Nephron (organoid): Measurements from ENCODE around the gene KL.

Source experiments
- H3K27ac Mint-ChIP-seq, 3 experiments: 2 replicates each; pipeline ENCODE4 v1.8.0; 2020; ENCODE audit warnings: mixed read lengths in 3 of 3, mild to moderate bottlenecking in 2 of 3, moderate library complexity in 1 of 3
- H3K27me3 Mint-ChIP-seq: 2 replicates; pipeline ENCODE4 v1.8.0; 2021; ENCODE audit warnings: low read depth, mild to moderate bottlenecking, moderate library complexity, mixed read lengths
- H3K36me3 Mint-ChIP-seq: 2 replicates; pipeline ENCODE4 v1.8.0; 2020; ENCODE audit warnings: low read depth, mixed read lengths
- H3K4me1 Mint-ChIP-seq: 2 replicates; pipeline ENCODE4 v1.8.0; 2020; ENCODE audit warnings: mixed read lengths
- H3K4me3 Mint-ChIP-seq, 3 experiments: 2 replicates each; pipeline ENCODE4 v1.8.0; 2020; ENCODE audit warnings: mild to moderate bottlenecking in 3 of 3, mixed read lengths in 3 of 3, moderate library complexity in 2 of 3
- H3K9me3 Mint-ChIP-seq: 2 replicates; pipeline ENCODE4 v1.8.0; 2020; ENCODE audit warnings: mixed read lengths
- CTCF ChIP-seq, 3 experiments: fragments of 200-600 bp; sonication (generic); IDR thresholded peaks; one replicate each; pipeline ENCODE4 v1.5.0; 2021; ENCODE audit warnings: antibody characterized with exemption in 3 of 3; ENCODE audit not compliant: unreplicated experiment in 3 of 3

Gene KL

GRCh38 chr13:33032037-33032625 lies 15.9 kb downstream of the KL start:
- peak overlapping the region in 1 of 3 experiments; percentile 53 for H3K27ac Mint-ChIP-seq
- H3K36me3 Mint-ChIP-seq: no peaks in the 10 kb centered on the region
- peaks cover 2% of the 10 kb centered on the region for H3K9me3 Mint-ChIP-seq
- H3K4me3 Mint-ChIP-seq: no peak overlapping the region
- TF ChIP-seq CTCF (IDR thresholded peaks at IDR 0.05; ENCODE audit: unreplicated experiment in 3 of 3): no peak
- peaks cover 4% of the 10 kb centered on the region for H3K27me3 Mint-ChIP-seq
- H3K4me1 Mint-ChIP-seq: peaks cover 31% of the 10 kb centered on the region

GRCh38 chr13:33033051-33033812 lies 17.0 kb downstream of the KL start:
- no peak overlapping the region for H3K4me3 Mint-ChIP-seq
- peak overlapping the region; percentile 4 to 53 (median 34) for H3K27ac Mint-ChIP-seq
- H3K36me3 Mint-ChIP-seq: no peaks in the 10 kb centered on the region
- TF ChIP-seq CTCF (IDR thresholded peaks at IDR 0.05; ENCODE audit: unreplicated experiment in 3 of 3): no peak
- H3K9me3 Mint-ChIP-seq: peaks cover 2% of the 10 kb centered on the region
- H3K4me1 Mint-ChIP-seq: peaks cover 31% of the 10 kb centered on the region
- peaks cover 4% of the 10 kb centered on the region for H3K27me3 Mint-ChIP-seq

- TF ChIP-seq CTCF (IDR thresholded peaks at IDR 0.05; ENCODE audit: unreplicated experiment in 3 of 3): no peak
- Mint-ChIP-seq H3K4me1 (peaks cover 25% of the 10 kb centered on the region), H3K4me3 (no peak overlapping the region), H3K27me3 (peaks cover 4% of the 10 kb centered on the region), H3K9me3 (peaks cover 2% of the 10 kb centered on the region), H3K36me3 (no peaks in the 10 kb centered on the region), H3K27ac (peak overlapping the region in 2 of 3 experiments; percentile 55 to 83)
Measured at GRCh38 chr13:33033986-33034385, 17.8 kb downstream of the KL start.

GRCh38 chr13:33034882-33035520 lies 18.8 kb downstream of the KL start:
- no peak for TF ChIP-seq CTCF (IDR thresholded peaks at IDR 0.05; ENCODE audit: unreplicated experiment in 3 of 3)
- peaks cover 21% of the 10 kb centered on the region for H3K4me1 Mint-ChIP-seq
- H3K4me3 Mint-ChIP-seq: no peak overlapping the region
- no peak overlapping the region for H3K27ac Mint-ChIP-seq
- no peaks in the 10 kb centered on the region for H3K36me3 Mint-ChIP-seq
- peaks cover 4% of the 10 kb centered on the region for H3K27me3 Mint-ChIP-seq
- H3K9me3 Mint-ChIP-seq: peaks cover 2% of the 10 kb centered on the region

- no peak overlapping the region for H3K4me3 Mint-ChIP-seq
- H3K36me3 Mint-ChIP-seq: no peaks in the 10 kb centered on the region
- H3K9me3 Mint-ChIP-seq: peaks cover 2% of the 10 kb centered on the region
- peaks cover 10% of the 10 kb centered on the region for H3K4me1 Mint-ChIP-seq
- H3K27me3 Mint-ChIP-seq: peaks cover 4% of the 10 kb centered on the region
- TF ChIP-seq CTCF (IDR thresholded peaks at IDR 0.05; ENCODE audit: unreplicated experiment in 3 of 3): no peak
- no peak overlapping the region for H3K27ac Mint-ChIP-seq
Measured at GRCh38 chr13:33037673-33038072, 21.4 kb downstream of the KL start.
